Erythroblast (primary cell): ENCODE results near the gene SLC6A7.

Experiments
- GATA1 ChIP-seq: IDR thresholded peaks from 2 replicates; pipeline ENCODE4 v1.6.1; 2011; ENCODE audit warnings: low read depth, mild to moderate bottlenecking, control low read depth, low read length, moderate library complexity
- POLR2A ChIP-seq: IDR thresholded peaks from 2 replicates; pipeline ENCODE4 v1.6.1; 2011; ENCODE audit warnings: mild to moderate bottlenecking, low read length

DNA sequence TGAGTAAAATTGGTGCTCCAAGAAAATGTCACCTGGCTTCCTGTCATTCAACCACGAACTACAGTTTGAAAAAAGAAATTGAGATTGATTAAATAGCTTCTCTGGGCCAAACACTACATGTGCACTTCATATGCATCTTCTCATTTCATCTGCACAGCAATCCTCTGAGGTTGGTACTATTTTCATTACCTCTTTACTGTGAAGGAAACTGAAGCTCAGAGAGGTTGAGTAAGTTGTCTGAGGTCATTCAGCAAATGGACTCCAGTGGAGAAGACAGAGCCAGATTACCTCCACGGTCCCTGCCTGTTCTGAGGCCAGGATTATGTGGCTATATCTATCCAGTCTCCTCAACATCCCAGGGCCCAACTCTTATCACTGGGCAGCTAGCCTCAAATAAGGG is 46.5 kb downstream of the SLC6A7 start:
- TF ChIP-seq POLR2A, result no peak
- no peak for TF ChIP-seq GATA1
